Endothelial cell of umbilical vein (primary cell): ENCODE data around the gene LRCH3. TPM values are rescaled to one million over a fixed set of nuclear protein-coding genes. Genes with fewer than 3 reads are reported as not detected.

ENCODE experiments used
- BruUV-seq: library from RNA; stranded (reverse); fragments of 400-500 nt; replicated peaks from 2 replicates; lab custom pipeline; 2021; lab: Mats Ljungman, UMichigan
- CTCF ChIA-PET: fragments of 300-600, 350-600 bp; sonication (Branson Sonifier 250); formaldehyde crosslinking; loops from one replicate; lab custom pipeline; 2021; ENCODE audit warnings: antibody characterized with exemption, inconsistent platforms; lab: Charles Lee
- POLR2A ChIA-PET: fragments of 300-600, 350-600 bp; sonication (Branson Sonifier 250); formaldehyde crosslinking; loops from one replicate; lab custom pipeline; 2021; ENCODE audit warnings: antibody characterized with exemption, inconsistent platforms; lab: Charles Lee
- DNase-seq: peaks from one replicate; pipeline ENCODE4 v3.0.0-alpha.2; 2011; ENCODE audit warnings: low read depth, low spot score
- FAIRE-seq: peaks from 2 replicates; lab custom pipeline; 2011; peaks lifted over from hg19 to GRCh38; lab: Jason Lieb, UNC
- H2AFZ ChIP-seq: 2 replicates; pipeline ENCODE4 v1.6.0; 2012; ENCODE audit warnings: low read depth, low read length, control low read depth, inconsistent platforms
- H3K27ac ChIP-seq: 2 replicates; pipeline ENCODE4 v1.5.1; 2011; ENCODE audit warnings: low read depth, mild to moderate bottlenecking, control low read depth, low read length, moderate library complexity; ENCODE audit not compliant: insufficient read depth
- H3K27me3 ChIP-seq, 2 experiments: 2 replicates each; pipeline versions ENCODE4 v1.6.0 to v1.6.1; 2011; ENCODE audit warnings: low read length in 2 of 2, mixed read lengths in 1 of 2; ENCODE audit not compliant: control insufficient read depth in 2 of 2, insufficient read depth in 2 of 2
- H3K36me3 ChIP-seq, 2 experiments: 2 replicates in 1 of 2; 3 replicates in 1 of 2; pipeline ENCODE4 v1.5.1; 2011; ENCODE audit warnings: low read length in 2 of 2, mild to moderate bottlenecking in 1 of 2, moderate library complexity in 1 of 2; ENCODE audit not compliant: control insufficient read depth in 2 of 2, insufficient read depth in 2 of 2; ENCODE audit errors: extremely low read depth in 1 of 2
- H3K4me1 ChIP-seq: 3 replicates; pipeline ENCODE4 v1.5.1; 2011; ENCODE audit warnings: mild to moderate bottlenecking, low read length; ENCODE audit not compliant: control insufficient read depth, insufficient read depth; ENCODE audit errors: extremely low read depth
- H3K4me2 ChIP-seq: 2 replicates; pipeline ENCODE4 v1.6.1; 2011; ENCODE audit warnings: low read length, control low read depth, mixed read lengths; ENCODE audit not compliant: insufficient read depth
- H3K4me3 ChIP-seq, 3 experiments: fragments of 200-600 bp in 1 of 3; sonication (generic), shearing (Covaris generic) in 1 of 3; replicated peaks in 1 of 3; 2 replicates each; pipeline ENCODE4 v1.5.1; 2011 to 2016; ENCODE audit warnings: control low read depth in 3 of 3, low read length in 3 of 3, mild to moderate bottlenecking in 2 of 3, inconsistent platforms in 1 of 3, low read depth in 1 of 3, moderate library complexity in 1 of 3; ENCODE audit not compliant: insufficient read depth in 1 of 3
- H3K79me2 ChIP-seq: 2 replicates; pipeline ENCODE4 v1.6.0; 2012; ENCODE audit warnings: low read length, inconsistent platforms; ENCODE audit not compliant: control insufficient read depth, insufficient read depth
- H3K9ac ChIP-seq: replicated peaks from 2 replicates; pipeline ENCODE3; 2011; ENCODE audit warnings: low read length, control low read depth; ENCODE audit not compliant: insufficient read depth; ENCODE audit errors: extremely low read depth
- H3K9me1 ChIP-seq: replicated peaks from 3 replicates; pipeline ENCODE4 v1.6.0; 2011; ENCODE audit warnings: mild to moderate bottlenecking, low read length; ENCODE audit not compliant: control insufficient read depth, insufficient read depth; ENCODE audit errors: extremely low read depth
- H3K9me3 ChIP-seq: replicated peaks from 2 replicates; pipeline ENCODE4 v1.5.1; 2012; ENCODE audit warnings: low read length, inconsistent platforms; ENCODE audit not compliant: control insufficient read depth, insufficient read depth
- H4K20me1 ChIP-seq: replicated peaks from 2 replicates; pipeline ENCODE3; 2011; ENCODE audit warnings: mild to moderate bottlenecking, low read length; ENCODE audit not compliant: control insufficient read depth, insufficient read depth; ENCODE audit errors: extremely low read depth
- CTCF ChIP-seq, 2 donors: IDR thresholded peaks; 1 replicate in 1 of 2; 2 replicates in 1 of 2; pipeline ENCODE4 v1.5.1; 2011; ENCODE audit warnings: low read length in 2 of 2, mild to moderate bottlenecking in 2 of 2, moderate library complexity in 2 of 2, control low read depth in 1 of 2, inconsistent platforms in 1 of 2, low read depth in 1 of 2; ENCODE audit not compliant: insufficient read depth in 1 of 2; ENCODE audit errors: extremely low read depth in 1 of 2
- EZH2 ChIP-seq: IDR thresholded peaks from 2 replicates; pipeline ENCODE4 v1.6.1; 2012; ENCODE audit warnings: borderline replicate concordance, low read depth, mild to moderate bottlenecking, moderate library complexity, low read length, inconsistent platforms; ENCODE audit not compliant: severe bottlenecking
- FOS ChIP-seq: IDR thresholded peaks from 2 replicates; pipeline ENCODE4 v1.6.1; 2011; ENCODE audit warnings: mild to moderate bottlenecking, low read length, moderate library complexity, borderline replicate concordance; ENCODE audit not compliant: insufficient read depth
- GATA2 ChIP-seq: IDR thresholded peaks from 2 replicates; pipeline ENCODE4 v1.7.0; 2011; ENCODE audit warnings: low read depth, mild to moderate bottlenecking, moderate library complexity, mixed read lengths, low read length; ENCODE audit not compliant: insufficient read length, insufficient read depth
- JUN ChIP-seq: IDR thresholded peaks from 2 replicates; pipeline ENCODE4 v1.6.1; 2011; ENCODE audit warnings: borderline replicate concordance, low read depth; ENCODE audit not compliant: insufficient read length, insufficient read depth
- MYC ChIP-seq: IDR thresholded peaks from one replicate; pipeline ENCODE4 v1.6.1; 2011; ENCODE audit warnings: mild to moderate bottlenecking, low read depth, low read length
- POLR2A ChIP-seq: IDR thresholded peaks from 2 replicates; pipeline ENCODE4 v1.6.1; 2012; ENCODE audit warnings: low read depth, mild to moderate bottlenecking, control low read depth, low read length
- POLR2AphosphoS5 ChIP-seq: IDR thresholded peaks from 2 replicates; pipeline ENCODE4 v1.6.1; 2012; ENCODE audit warnings: low read depth, mild to moderate bottlenecking, control low read depth, low read length, moderate library complexity; ENCODE audit not compliant: insufficient read depth
- dilution Hi-C: fragments of 300-500 bp; cut with MboI; formaldehyde crosslinking; loops from one replicate; pipeline ENCODE4 v1.15.0; 2019; ENCODE audit warnings: low sequenced_read_pairs; ENCODE audit not compliant: extremely low pct_ligation_motif_present
- intact Hi-C: fragments of 100-400 bp; cut with micrococcal nuclease; formaldehyde crosslinking; loops from one replicate; pipeline ENCODE4 v1.10.0; 2022
- polyA plus RNA-seq, 4 experiments: library from polyadenylated mRNA; depleted of rRNA in 3 of 4; stranded (reverse) in 3 of 4; unstranded in 1 of 4; fragments of >200 nt; gene quantifications; 2 replicates each; pipeline versions ENCODE4 v1.2.1 to v1.2.3, GENCODE V29; 2011 to 2012; ENCODE audit warnings: missing spikeins in 1 of 4
- total RNA-seq: library from RNA; stranded (reverse); gene quantifications from 2 replicates; pipeline ENCODE4 v1.2.3, GENCODE V29; 2021
- TF ChIP-seq, protein P1 (sequence below): IDR thresholded peaks from 2 replicates; pipeline ENCODE4 v1.6.1; 2011; ENCODE audit not compliant: insufficient read depth, insufficient read length

The LRCH3 gene
- total and polyA plus RNA-seq, 2 donors (not counting 3 experiments of a cell fraction or from before 2014, with no cell fraction given): 43.9 to 60.3 TPM

DNA sequence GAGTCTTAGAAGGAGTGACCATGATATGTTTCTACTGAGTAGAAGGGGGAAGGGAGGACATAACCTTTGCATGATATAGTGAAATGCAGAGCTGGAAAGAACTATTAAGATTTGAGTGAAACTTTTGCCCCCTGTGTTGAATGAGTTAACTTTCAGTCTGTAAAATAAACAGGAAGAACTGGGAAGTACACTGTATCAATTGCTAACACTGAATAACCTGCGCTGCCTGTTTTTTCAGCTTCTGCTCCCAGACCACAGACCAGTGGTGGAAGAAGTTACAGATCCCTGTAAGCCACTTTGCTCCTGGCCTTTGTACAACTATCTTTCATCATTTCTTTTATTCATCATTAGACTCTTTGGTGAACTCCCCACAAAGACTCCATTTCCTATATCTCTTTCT is 3.6 kb upstream of the LRCH3 start:
- Histone ChIP-seq H3K4me3 (no peak overlapping the region), H3K27ac (no peak overlapping the region)
- no TSS peak for BruUV-seq

More for the DNA sequence above, 3.6 kb upstream of the LRCH3 start:
- ChIA-PET POLR2A (no interaction called here), CTCF (interaction anchor here (0.8 kb wide), 1 partner anchor 9 kb away, joined by 3 read pairs; no protein-coding TSS in a partner anchor)
- H3K79me2 ChIP-seq: peaks cover 10% of the 10 kb centered on the region
- dilution Hi-C loops: no loop called here
- FAIRE-seq (no peak), DNase-seq (peak; percentile 26)
- no peaks in the 10 kb centered on the region for H3K4me1 ChIP-seq
- no peaks in the 10 kb centered on the region for H3K9me1 ChIP-seq
- no peak overlapping the region for H3K9ac ChIP-seq
- TF ChIP-seq JUN: no peak
- TF ChIP-seq MYC: no peak
- no peak for TF ChIP-seq POLR2AphosphoS5
- no peak for TF ChIP-seq FOS
- TF ChIP-seq POLR2A: no peak
- no peak for TF ChIP-seq GATA2
- TF ChIP-seq, protein P1, sequence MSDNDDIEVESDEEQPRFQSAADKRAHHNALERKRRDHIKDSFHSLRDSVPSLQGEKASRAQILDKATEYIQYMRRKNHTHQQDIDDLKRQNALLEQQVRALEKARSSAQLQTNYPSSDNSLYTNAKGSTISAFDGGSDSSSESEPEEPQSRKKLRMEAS: no peak
- no peak for TF ChIP-seq CTCF (IDR thresholded peaks at IDR 0.05; ENCODE audit: extremely low read depth in 1 of 2, insufficient read depth in 1 of 2, low read depth in 1 of 2, low read length in 2 of 2)
- TF ChIP-seq EZH2: no peak
- H3K9me3 ChIP-seq: no peaks in the 10 kb centered on the region
- H2AFZ ChIP-seq: no peak overlapping the region
- H3K4me2 ChIP-seq: no peak overlapping the region
- intact Hi-C loops: no loop called here
- no peaks in the 10 kb centered on the region for H4K20me1 ChIP-seq
- peaks cover under 1 to 4% of the 10 kb centered on the region in 2 experiments for H3K36me3 ChIP-seq
- H3K27me3 ChIP-seq: no peaks in the 10 kb centered on the region
